HG03175 (cell line): ENCODE data around the gene IKBKE.
A peak's percentile ranks its signal among the peaks of the same experiment; 100 is the strongest.

Source experiments
- ATAC-seq: cut with Tn5 transposase; IDR thresholded peaks from one replicate; pipeline ENCODE4 v1.9.1; 2021; ENCODE audit warnings: mild to moderate bottlenecking, moderate library complexity; ENCODE audit not compliant: unreplicated experiment

IKBKE gene

GRCh38 chr1:206495011-206495461 lies 24.8 kb downstream of the IKBKE start:
- ATAC-seq = no peak

GRCh38 chr1:206495493-206496046 lies 25.3 kb downstream of the IKBKE start:
- ATAC-seq = peak; percentile 29

- ATAC-seq = peak; percentile 59
Observed at GRCh38 chr1:206496131-206496793, 26.0 kb downstream of the IKBKE start.

GRCh38 chr1:206497363-206497762 lies 27.1 kb downstream of the IKBKE start:
- no peak for ATAC-seq

GRCh38 chr1:206497774-206498173 lies 27.5 kb downstream of the IKBKE start:
- ATAC-seq = no peak

GRCh38 chr1:206498685-206499084 lies 28.4 kb downstream of the IKBKE start:
- ATAC-seq = no peak

GRCh38 chr1:206500046-206500445 lies 29.8 kb downstream of the IKBKE start:
- no peak for ATAC-seq

GRCh38 chr1:206501881-206502280 lies 31.6 kb downstream of the IKBKE start:
- no peak for ATAC-seq

- ATAC-seq = no peak
Observed at GRCh38 chr1:206502403-206502802, 32.1 kb downstream of the IKBKE start.

- no peak for ATAC-seq
Observed at GRCh38 chr1:206502812-206503211, 32.5 kb downstream of the IKBKE start.

GRCh38 chr1:206503591-206504362 lies 33.5 kb downstream of the IKBKE start:
- ATAC-seq = peak; percentile 60

GRCh38 chr1:206504363-206504713 lies 34.1 kb downstream of the IKBKE start:
- ATAC-seq = no peak

GRCh38 chr1:206505702-206506355 lies 35.6 kb downstream of the IKBKE start:
- ATAC-seq = no peak

GRCh38 chr1:206506405-206507283 lies 36.4 kb downstream of the IKBKE start:
- ATAC-seq = peak; percentile 25

GRCh38 chr1:206507284-206508129 lies 37.2 kb downstream of the IKBKE start, which contains the start of gene RASSF5:
RASSF5 (plus strand) TSS chr1:206507531; CDS start chr1:206507603, 72 bp downstream.
- peak; percentile 63 for ATAC-seq

- no peak for ATAC-seq
Observed at GRCh38 chr1:206508130-206508889, 38.0 kb downstream of the IKBKE start.

- no peak for ATAC-seq
Observed at GRCh38 chr1:206508956-206509355, 38.7 kb downstream of the IKBKE start.

- no peak for ATAC-seq
Observed at GRCh38 chr1:206509612-206510257, 39.5 kb downstream of the IKBKE start.
